Stomach (tissue), 9 donors: ENCODE results near the gene CD96. TPM values are rescaled to one million over a fixed set of nuclear protein-coding genes. Genes with fewer than 3 reads are reported as not detected.

Source experiments
- DNase-seq, 2 donors: peaks; one replicate each; pipeline versions ENCODE4 v3.0.0 to v3.0.0-alpha.2; 2013 to 2019
- H3K27ac ChIP-seq, 5 donors: fragments of 200-600 bp in 4 of 5; sonication (generic) in 4 of 5; one replicate each; pipeline ENCODE4 v1.5.1; 2013 to 2019; ENCODE audit warnings: mild to moderate bottlenecking in 1 of 5, moderate library complexity in 1 of 5
- H3K27me3 ChIP-seq, 3 donors: fragments of 200-600 bp; sonication (generic); one replicate each; pipeline ENCODE4 v1.5.1; 2017 to 2019; ENCODE audit warnings: mixed run types in 1 of 3
- H3K36me3 ChIP-seq, 4 donors: fragments of 200-600 bp; sonication (generic); 1 replicate in 3 of 4; 2 replicates in 1 of 4; pipeline ENCODE4 v1.5.1; 2016 to 2019
- H3K4me1 ChIP-seq, 4 donors: fragments of 200-600 bp; sonication (generic); one replicate each; pipeline ENCODE4 v1.5.1; 2016 to 2019
- H3K4me3 ChIP-seq, 4 donors: fragments of 200-600 bp; sonication (generic) in 3 of 4; one replicate each; pipeline ENCODE4 v1.5.1; 2016 to 2019; ENCODE audit warnings: mild to moderate bottlenecking in 1 of 4
- H3K9me3 ChIP-seq, 4 donors: fragments of 200-600 bp; sonication (generic); one replicate each; pipeline ENCODE4 v1.5.1; 2016 to 2019
- CTCF ChIP-seq, 7 experiments: fragments of 450-650 bp in 4 of 7; fragments of 200-600 bp in 3 of 7; sonication (generic) in 3 of 7; IDR thresholded peaks; one replicate each; pipeline ENCODE4 v1.5.1; 2016 to 2019; ENCODE audit warnings: antibody characterized with exemption in 7 of 7, control low read depth in 2 of 7, mild to moderate bottlenecking in 1 of 7
- EP300 ChIP-seq: sonication (generic); formaldehyde crosslinking; IDR thresholded peaks from one replicate; pipeline ENCODE4 v1.6.1; 2017; ENCODE audit warnings: antibody characterized with exemption
- POLR2A ChIP-seq, 4 donors: fragments of 450-650 bp; IDR thresholded peaks; one replicate each; pipeline ENCODE4 v1.6.1; 2016; ENCODE audit warnings: antibody characterized with exemption in 4 of 4, control low read depth in 2 of 4, mild to moderate bottlenecking in 1 of 4, moderate library complexity in 1 of 4
- POLR2AphosphoS5 ChIP-seq, 3 donors: sonication (generic); formaldehyde crosslinking; IDR thresholded peaks; one replicate each; pipeline ENCODE4 v1.6.1; 2016; ENCODE audit warnings: antibody characterized with exemption in 3 of 3
- WGBS, 5 donors: extraction: QIAGEN DNeasy Blood & Tissue Kit in 3 of 5; methylation state at CpG; one replicate each; pipeline versions ENCODE4 v1.1.5 to v1.1.7; 2013 to 2018; 5-methylcytosine and 5-hydroxymethylcytosine counted together
- intact Hi-C: fragments of 100-400 bp; cut with DNase I; formaldehyde crosslinking; loops from one replicate; pipeline ENCODE4 v1.15.1; 2023; ENCODE audit warnings: low total_unique reads
- polyA plus RNA-seq, 3 donors: library from polyadenylated mRNA; stranded (reverse); fragments of 200-250 nt; gene quantifications; one replicate each; pipeline ENCODE4 v1.2.3, GENCODE V29; 2013
- total RNA-seq, 5 donors: library from RNA; depleted of rRNA; stranded (reverse); fragments of >200 nt; gene quantifications; one replicate each; pipeline versions ENCODE4 v1.1.0 to v1.2.3, GENCODE V29; 2014 to 2016
- donor health status: healthy with polysubstance abuse.
- donor health status: Bipolar disorder and iron deficiency.
- donor health status: healthy.

Gene CD96
- total and polyA plus RNA-seq, 8 donors = 0.19 to 57.2 (median 5.7) TPM

- Histone ChIP-seq H3K9me3 (no peaks in the 10 kb centered on the region), H3K27ac (no peak overlapping the region), H3K4me1 (peaks cover 0 to 14% (median 12%) of the 10 kb centered on the region in 4 donors), H3K27me3 (no peaks in the 10 kb centered on the region), H3K36me3 (no peaks in the 10 kb centered on the region), H3K4me3 (no peak overlapping the region)
- WGBS, 5 donors = 35 to 47% (median 41%) methylated on average over 4 of the region's 4 CpGs
- intact Hi-C loops = no loop called here
- DNase-seq = no peak
- TF ChIP-seq POLR2AphosphoS5 (IDR thresholded peaks at IDR 0.05) = no peak
- no peak for TF ChIP-seq EP300
- TF ChIP-seq CTCF (IDR thresholded peaks at IDR 0.05) = no peak
- TF ChIP-seq POLR2A (IDR thresholded peaks at IDR 0.05) = no peak
Observed at GRCh38 chr3:111650378-111651275, 108.6 kb downstream of the CD96 start.

GRCh38 chr3:111652492-111653180, 110.6 kb downstream of the CD96 start:
- 80 to 84% (median 81%) methylated on average over 6 of the region's 6 CpGs for WGBS, 5 donors
- DNase-seq = no peak
- intact Hi-C loops = no loop called here

GRCh38 chr3:111653766-111654165, 111.8 kb downstream of the CD96 start:
- H3K4me3 ChIP-seq = no peak overlapping the region
- intact Hi-C loops = no loop called here
- H3K9me3 ChIP-seq = no peaks in the 10 kb centered on the region
- no peak overlapping the region for H3K27ac ChIP-seq
- TF ChIP-seq EP300 (no peak), CTCF (IDR thresholded peaks at IDR 0.05) (no peak), POLR2AphosphoS5 (IDR thresholded peaks at IDR 0.05) (no peak), POLR2A (IDR thresholded peaks at IDR 0.05) (no peak)
- 91 to 97% (median 94%) methylated on average over 2 of the region's 2 CpGs for WGBS, 5 donors
- peaks cover 0 to 14% (median 12%) of the 10 kb centered on the region in 4 donors for H3K4me1 ChIP-seq
- no peaks in the 10 kb centered on the region for H3K36me3 ChIP-seq
- DNase-seq = no peak
- no peaks in the 10 kb centered on the region for H3K27me3 ChIP-seq

More at GRCh38 chr3:111652492-111653180, 110.6 kb downstream of the CD96 start:
- peaks cover 0 to 14% (median 12%) of the 10 kb centered on the region in 4 donors for H3K4me1 ChIP-seq
- H3K4me3 ChIP-seq = no peak overlapping the region
- no peaks in the 10 kb centered on the region for H3K9me3 ChIP-seq
- H3K27me3 ChIP-seq = no peaks in the 10 kb centered on the region
- TF ChIP-seq POLR2AphosphoS5 (IDR thresholded peaks at IDR 0.05) = no peak
- TF ChIP-seq CTCF (IDR thresholded peaks at IDR 0.05) = no peak
- TF ChIP-seq POLR2A (IDR thresholded peaks at IDR 0.05) = no peak
- no peak for TF ChIP-seq EP300
- H3K36me3 ChIP-seq = no peaks in the 10 kb centered on the region
- H3K27ac ChIP-seq = no peak overlapping the region

- no peak for TF ChIP-seq POLR2AphosphoS5 (IDR thresholded peaks at IDR 0.05)
- no peak for TF ChIP-seq CTCF (IDR thresholded peaks at IDR 0.05)
- no peak for TF ChIP-seq EP300
- TF ChIP-seq POLR2A (IDR thresholded peaks at IDR 0.05) = no peak
- H3K4me1 ChIP-seq = no peaks in the 10 kb centered on the region
- no peaks in the 10 kb centered on the region for H3K36me3 ChIP-seq
- DNase-seq = no peak
- peaks cover 0 to 9% (median 4%) of the 10 kb centered on the region in 4 donors for H3K9me3 ChIP-seq
- WGBS, 5 donors = 94 to 98% (median 96%) methylated on average over 3 of the region's 3 CpGs
- no peaks in the 10 kb centered on the region for H3K27me3 ChIP-seq
- intact Hi-C loops = no loop called here
- no peak overlapping the region for H3K27ac ChIP-seq
- H3K4me3 ChIP-seq = no peak overlapping the region
Observed at GRCh38 chr3:111662012-111662411, 120.0 kb downstream of the CD96 start.
